Keratinocyte (primary cell): Measurements from ENCODE around the gene IL6R.

ENCODE experiments used
- EZH2 ChIP-seq: IDR thresholded peaks from one replicate; pipeline ENCODE4 v1.6.1; 2012; ENCODE audit warnings: inconsistent platforms, mild to moderate bottlenecking, low read length, moderate library complexity
- TF ChIP-seq, protein P1 (sequence below), 3 experiments: IDR thresholded peaks in 1 of 3; conservative IDR thresholded peaks in 1 of 3; optimal IDR thresholded peaks in 1 of 3; 2 replicates in 2 of 3; 3 replicates in 1 of 3; pipeline versions ENCODE3 to v1.5.1; 2011; ENCODE audit warnings: low read length in 3 of 3, mild to moderate bottlenecking in 3 of 3, moderate library complexity in 2 of 3, control low read depth in 1 of 3, inconsistent platforms in 1 of 3; ENCODE audit not compliant: insufficient read depth in 2 of 3; ENCODE audit errors: extremely low read depth in 1 of 3

DNA sequence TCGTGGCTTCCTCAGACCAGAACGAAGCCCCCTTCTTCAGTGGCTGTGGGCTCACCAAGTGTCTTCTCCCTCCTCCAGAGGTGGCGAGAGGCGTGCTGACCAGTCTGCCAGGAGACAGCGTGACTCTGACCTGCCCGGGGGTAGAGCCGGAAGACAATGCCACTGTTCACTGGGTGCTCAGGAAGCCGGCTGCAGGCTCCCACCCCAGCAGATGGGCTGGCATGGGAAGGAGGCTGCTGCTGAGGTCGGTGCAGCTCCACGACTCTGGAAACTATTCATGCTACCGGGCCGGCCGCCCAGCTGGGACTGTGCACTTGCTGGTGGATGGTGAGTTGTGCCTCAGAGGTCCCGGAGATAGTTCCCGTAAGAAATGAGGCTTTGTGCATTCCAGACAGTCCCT lies 24.0 kb downstream of the IL6R start:
- TF ChIP-seq, protein P1, sequence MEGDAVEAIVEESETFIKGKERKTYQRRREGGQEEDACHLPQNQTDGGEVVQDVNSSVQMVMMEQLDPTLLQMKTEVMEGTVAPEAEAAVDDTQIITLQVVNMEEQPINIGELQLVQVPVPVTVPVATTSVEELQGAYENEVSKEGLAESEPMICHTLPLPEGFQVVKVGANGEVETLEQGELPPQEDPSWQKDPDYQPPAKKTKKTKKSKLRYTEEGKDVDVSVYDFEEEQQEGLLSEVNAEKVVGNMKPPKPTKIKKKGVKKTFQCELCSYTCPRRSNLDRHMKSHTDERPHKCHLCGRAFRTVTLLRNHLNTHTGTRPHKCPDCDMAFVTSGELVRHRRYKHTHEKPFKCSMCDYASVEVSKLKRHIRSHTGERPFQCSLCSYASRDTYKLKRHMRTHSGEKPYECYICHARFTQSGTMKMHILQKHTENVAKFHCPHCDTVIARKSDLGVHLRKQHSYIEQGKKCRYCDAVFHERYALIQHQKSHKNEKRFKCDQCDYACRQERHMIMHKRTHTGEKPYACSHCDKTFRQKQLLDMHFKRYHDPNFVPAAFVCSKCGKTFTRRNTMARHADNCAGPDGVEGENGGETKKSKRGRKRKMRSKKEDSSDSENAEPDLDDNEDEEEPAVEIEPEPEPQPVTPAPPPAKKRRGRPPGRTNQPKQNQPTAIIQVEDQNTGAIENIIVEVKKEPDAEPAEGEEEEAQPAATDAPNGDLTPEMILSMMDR (optimal IDR thresholded peaks at IDR 0.05 in 1 of 3, IDR thresholded peaks at IDR 0.05 in 1 of 3, conservative IDR thresholded peaks at IDR 0.05 in 1 of 3; ENCODE audit: extremely low read depth in 1 of 3, insufficient read depth in 2 of 3, low read length in 3 of 3), result no peak
- no peak for TF ChIP-seq EZH2
